ENCODE results near the gene DLL3. TPM values are rescaled to one million over a fixed set of nuclear protein-coding genes. Genes with fewer than 3 reads are reported as not detected.
A peak's percentile ranks its signal among the peaks of the same experiment; 100 is the strongest.
"Not testable (repeated sequence)": the region's sequence is repeated elsewhere in the genome, so short reads cannot be mapped to it uniquely, and the experiment has no call there.

The DLL3 gene, protein sequence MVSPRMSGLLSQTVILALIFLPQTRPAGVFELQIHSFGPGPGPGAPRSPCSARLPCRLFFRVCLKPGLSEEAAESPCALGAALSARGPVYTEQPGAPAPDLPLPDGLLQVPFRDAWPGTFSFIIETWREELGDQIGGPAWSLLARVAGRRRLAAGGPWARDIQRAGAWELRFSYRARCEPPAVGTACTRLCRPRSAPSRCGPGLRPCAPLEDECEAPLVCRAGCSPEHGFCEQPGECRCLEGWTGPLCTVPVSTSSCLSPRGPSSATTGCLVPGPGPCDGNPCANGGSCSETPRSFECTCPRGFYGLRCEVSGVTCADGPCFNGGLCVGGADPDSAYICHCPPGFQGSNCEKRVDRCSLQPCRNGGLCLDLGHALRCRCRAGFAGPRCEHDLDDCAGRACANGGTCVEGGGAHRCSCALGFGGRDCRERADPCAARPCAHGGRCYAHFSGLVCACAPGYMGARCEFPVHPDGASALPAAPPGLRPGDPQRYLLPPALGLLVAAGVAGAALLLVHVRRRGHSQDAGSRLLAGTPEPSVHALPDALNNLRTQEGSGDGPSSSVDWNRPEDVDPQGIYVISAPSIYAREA
- 0.90 TPM for polyA plus RNA-seq
- long read RNA-seq, donor 1: 0 reads
- long read RNA-seq, donor 2: 0 reads
- long read RNA-seq, donor 3: 0 reads
- long read RNA-seq, donor 4: 0 reads
- long read RNA-seq, donor 5: 0 reads
- long read RNA-seq, donor 6: 0 reads
- long read RNA-seq, donor 7: 0 reads
- long read RNA-seq, donor 8: 0 reads
- long read RNA-seq, donor 9: 0 reads
- long read RNA-seq, donor 10: 0 reads
- long read RNA-seq, donor 11: 0 reads

DNA sequence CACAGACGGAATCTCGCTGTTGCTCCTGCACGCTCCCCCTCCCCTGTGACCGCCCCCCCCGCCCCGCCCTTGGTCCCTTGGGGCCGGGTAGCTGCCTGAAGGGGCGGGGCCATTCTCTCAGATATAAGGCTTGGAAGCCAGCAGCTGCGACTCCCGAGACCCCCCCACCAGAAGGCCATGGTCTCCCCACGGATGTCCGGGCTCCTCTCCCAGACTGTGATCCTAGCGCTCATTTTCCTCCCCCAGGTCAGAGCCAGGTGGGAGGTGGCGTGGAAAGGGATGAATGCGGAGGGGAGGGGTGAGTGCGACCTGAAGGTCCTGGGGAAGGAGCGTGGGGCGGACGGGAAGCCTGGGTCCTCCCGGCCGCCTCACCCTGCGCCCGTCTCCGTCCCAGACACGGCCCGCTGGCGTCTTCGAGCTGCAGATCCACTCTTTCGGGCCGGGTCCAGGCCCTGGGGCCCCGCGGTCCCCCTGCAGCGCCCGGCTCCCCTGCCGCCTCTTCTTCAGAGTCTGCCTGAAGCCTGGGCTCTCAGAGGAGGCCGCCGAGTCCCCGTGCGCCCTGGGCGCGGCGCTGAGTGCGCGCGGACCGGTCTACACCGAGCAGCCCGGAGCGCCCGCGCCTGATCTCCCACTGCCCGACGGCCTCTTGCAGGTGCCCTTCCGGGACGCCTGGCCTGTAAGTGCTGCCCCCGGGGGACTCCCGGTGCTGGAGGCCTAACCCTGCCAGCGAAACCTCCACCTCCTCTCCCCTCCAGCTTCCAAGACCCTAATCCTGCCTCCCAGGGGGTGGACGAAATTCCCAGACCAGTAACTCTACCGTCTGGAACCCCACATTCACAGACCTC, at the start of gene DLL3:
Gene DLL3 (plus strand): TSS at position 150 of the 845 bp plus-strand sequence. CDS start 28 bp downstream, at position 178.
- peaks cover 69% of the 10 kb centered on the region for H3K27me3 ChIP-seq (ENCODE audit: control insufficient read depth, insufficient read depth, low read length)
- peak in 1 of 2 donors; percentile 35 for DNase-seq
- WGBS (ENCODE audit: insufficient coverage, low lambda C conversion rate): no CpG with 5 or more reads among the region's 60 CpGs
- H3K9me3 ChIP-seq (ENCODE audit: control insufficient read depth, low read depth, low read length): peaks cover 14% of the 10 kb centered on the region
- H3K27ac ChIP-seq (ENCODE audit: low read length): no peak within 1 kb of the TSS
- H3K36me3 ChIP-seq (ENCODE audit: control insufficient read depth, insufficient read depth, low read length): no peaks in the 10 kb centered on the region
- H3K4me3 ChIP-seq (ENCODE audit: low read length): no peak within 1 kb of the TSS
- H3K4me1 ChIP-seq (ENCODE audit: control insufficient read depth, insufficient read depth, low read length): peaks cover 7% of the 10 kb centered on the region

DNA sequence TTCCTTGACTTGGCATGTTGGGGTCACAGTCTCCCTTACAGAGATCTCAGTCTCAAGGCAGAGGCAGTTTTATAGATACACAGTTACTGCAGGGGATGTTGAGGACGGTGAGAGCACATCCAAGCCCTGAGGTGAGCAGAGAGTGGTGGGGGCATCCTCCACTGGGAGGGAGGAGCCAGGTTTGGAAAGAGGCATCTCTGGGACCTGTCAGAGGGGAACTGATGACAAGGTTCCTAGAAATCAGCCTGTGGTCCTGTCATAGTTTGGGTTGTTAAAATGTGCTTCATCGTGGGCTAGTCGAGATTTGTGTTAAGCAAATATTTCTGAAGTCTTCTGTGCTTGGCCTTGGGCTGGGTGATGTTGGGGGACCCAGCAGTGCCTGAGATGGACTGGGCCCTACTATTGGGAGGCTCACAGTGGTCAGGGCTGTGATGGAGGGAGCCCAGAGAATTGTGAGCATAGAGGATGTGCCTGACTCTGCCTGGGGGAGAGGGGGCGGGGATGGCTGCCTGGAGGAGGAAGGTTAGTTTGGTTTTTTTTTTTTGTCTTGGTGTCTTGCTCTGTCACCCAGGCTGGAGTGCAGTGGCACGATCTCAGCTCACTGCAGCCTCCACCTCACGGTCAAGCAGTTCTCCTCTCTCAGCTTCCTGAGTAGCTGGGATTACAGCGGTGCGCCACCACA, 49.5 kb upstream of the DLL3 start:
- peaks cover 31% of the 10 kb centered on the region for H3K36me3 ChIP-seq (ENCODE audit: control insufficient read depth, insufficient read depth, low read length)
- no peaks in the 10 kb centered on the region for H3K9me3 ChIP-seq (ENCODE audit: control insufficient read depth, low read depth, low read length)
- DNase-seq: no peak
- WGBS (ENCODE audit: insufficient coverage, low lambda C conversion rate): no CpG with 5 or more reads among the region's 8 CpGs
- H3K27me3 ChIP-seq (ENCODE audit: control insufficient read depth, insufficient read depth, low read length): no peaks in the 10 kb centered on the region
- H3K27ac ChIP-seq (ENCODE audit: low read length): no peak overlapping the region
- peaks cover 3% of the 10 kb centered on the region for H3K4me1 ChIP-seq (ENCODE audit: control insufficient read depth, insufficient read depth, low read length)
- no peak overlapping the region for H3K4me3 ChIP-seq (ENCODE audit: low read length)

DNA sequence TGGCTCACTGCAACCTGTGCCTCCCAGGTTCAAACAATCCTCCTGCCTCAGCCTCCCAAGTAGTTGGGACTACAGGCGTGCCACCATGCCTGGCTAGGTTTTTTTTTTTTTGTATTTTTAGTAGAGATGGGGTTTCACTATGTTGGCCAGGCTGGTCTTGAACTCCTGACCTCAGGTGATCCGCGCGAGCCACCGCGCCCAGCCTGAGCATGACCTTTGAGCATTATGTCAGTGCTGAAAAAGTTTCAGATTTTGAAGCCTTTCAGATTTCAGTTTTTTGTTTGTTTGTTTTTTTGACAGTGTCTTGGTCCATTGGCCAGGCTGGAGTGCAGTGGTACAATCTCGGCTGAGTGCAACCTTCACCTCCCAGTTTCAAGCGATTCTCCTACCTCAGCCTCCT, 47.5 kb upstream of the DLL3 start:
- not testable (repeated sequence) for H3K27ac ChIP-seq (ENCODE audit: low read length); H3K4me1 ChIP-seq (ENCODE audit: control insufficient read depth, insufficient read depth, low read length); H3K4me3 ChIP-seq (ENCODE audit: low read length); H3K27me3 ChIP-seq (ENCODE audit: control insufficient read depth, insufficient read depth, low read length); DNase-seq; H3K9me3 ChIP-seq (ENCODE audit: control insufficient read depth, low read depth, low read length)
- WGBS (ENCODE audit: insufficient coverage, low lambda C conversion rate): no CpG with 5 or more reads among the region's 8 CpGs
- peaks cover 37% of the 10 kb centered on the region for H3K36me3 ChIP-seq (ENCODE audit: control insufficient read depth, insufficient read depth, low read length)

DNA sequence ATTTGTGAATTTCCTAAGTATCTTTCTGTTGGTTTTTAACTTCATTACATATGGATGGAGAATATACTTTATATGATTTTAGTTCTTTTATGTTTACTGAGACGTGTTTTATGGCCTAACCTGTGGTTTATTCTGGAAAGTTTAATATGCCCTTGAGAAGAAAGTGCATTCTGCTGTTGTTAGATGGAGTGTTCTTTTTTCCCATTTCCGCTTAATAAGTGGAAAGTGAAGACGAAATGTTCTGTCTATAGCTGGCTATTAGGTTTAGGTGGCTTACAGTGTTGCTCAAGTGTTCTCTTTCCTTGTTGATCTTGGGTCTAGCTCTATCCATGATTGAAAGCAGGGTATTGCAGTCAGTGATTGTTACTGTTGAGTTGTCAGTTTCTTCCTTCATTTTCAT, 35.3 kb upstream of the DLL3 start:
- H3K4me3 ChIP-seq (ENCODE audit: low read length): no peak overlapping the region
- H3K9me3 ChIP-seq (ENCODE audit: control insufficient read depth, low read depth, low read length): no peaks in the 10 kb centered on the region
- no peak for DNase-seq
- no peaks in the 10 kb centered on the region for H3K4me1 ChIP-seq (ENCODE audit: control insufficient read depth, insufficient read depth, low read length)
- H3K27ac ChIP-seq (ENCODE audit: low read length): no peak overlapping the region
- peaks cover 78% of the 10 kb centered on the region for H3K36me3 ChIP-seq (ENCODE audit: control insufficient read depth, insufficient read depth, low read length)
- no CpG with 5 or more reads among the region's 3 CpGs for WGBS (ENCODE audit: insufficient coverage, low lambda C conversion rate)
- no peaks in the 10 kb centered on the region for H3K27me3 ChIP-seq (ENCODE audit: control insufficient read depth, insufficient read depth, low read length)

DNA sequence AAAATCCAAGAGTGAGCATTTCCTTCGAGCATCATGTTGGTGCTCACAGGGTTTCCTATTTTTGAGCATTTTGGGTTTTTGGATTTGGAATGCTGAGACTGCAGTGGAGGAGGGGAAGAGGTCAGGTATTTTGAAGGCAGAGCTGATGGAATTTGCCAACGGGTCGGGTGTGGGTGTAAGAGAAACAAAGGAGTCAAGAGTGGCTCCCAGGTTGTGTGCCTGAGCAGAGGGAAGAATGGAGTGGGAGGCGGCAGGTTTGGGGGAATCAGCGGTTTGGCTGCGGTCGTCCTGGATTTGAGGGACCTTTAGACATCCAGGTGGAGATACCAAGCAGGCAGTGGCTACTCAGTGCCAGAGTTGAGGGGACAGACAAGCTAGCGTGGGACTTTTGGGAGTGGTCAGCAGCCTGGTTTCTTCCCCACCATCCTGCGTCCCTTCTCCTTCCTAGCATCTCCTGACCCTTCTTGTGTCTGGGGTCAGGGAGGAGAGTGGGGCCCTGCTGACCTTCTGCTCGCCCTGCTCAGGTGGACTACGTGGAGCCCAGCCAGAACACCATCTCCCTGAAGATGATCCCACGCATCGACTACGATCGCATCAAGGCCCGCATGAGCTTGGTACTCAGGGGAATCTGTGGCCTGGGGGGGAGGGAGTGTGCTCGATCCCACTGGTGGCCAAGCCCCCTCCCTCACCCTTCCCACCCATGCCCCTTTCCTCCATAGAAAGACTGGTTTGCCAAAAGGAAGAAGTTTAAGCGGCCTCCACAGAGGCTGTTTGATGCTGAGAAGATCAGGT, 32.6 kb upstream of the DLL3 start:
- no peak for DNase-seq
- H3K27ac ChIP-seq (ENCODE audit: low read length): no peak overlapping the region
- no peak overlapping the region for H3K4me3 ChIP-seq (ENCODE audit: low read length)
- no peaks in the 10 kb centered on the region for H3K4me1 ChIP-seq (ENCODE audit: control insufficient read depth, insufficient read depth, low read length)
- 90% methylated on average over 2 of the region's 18 CpGs for WGBS (ENCODE audit: insufficient coverage, low lambda C conversion rate)
- peaks cover 78% of the 10 kb centered on the region for H3K36me3 ChIP-seq (ENCODE audit: control insufficient read depth, insufficient read depth, low read length)
- no peaks in the 10 kb centered on the region for H3K27me3 ChIP-seq (ENCODE audit: control insufficient read depth, insufficient read depth, low read length)
- H3K9me3 ChIP-seq (ENCODE audit: control insufficient read depth, low read depth, low read length): no peaks in the 10 kb centered on the region

DNA sequence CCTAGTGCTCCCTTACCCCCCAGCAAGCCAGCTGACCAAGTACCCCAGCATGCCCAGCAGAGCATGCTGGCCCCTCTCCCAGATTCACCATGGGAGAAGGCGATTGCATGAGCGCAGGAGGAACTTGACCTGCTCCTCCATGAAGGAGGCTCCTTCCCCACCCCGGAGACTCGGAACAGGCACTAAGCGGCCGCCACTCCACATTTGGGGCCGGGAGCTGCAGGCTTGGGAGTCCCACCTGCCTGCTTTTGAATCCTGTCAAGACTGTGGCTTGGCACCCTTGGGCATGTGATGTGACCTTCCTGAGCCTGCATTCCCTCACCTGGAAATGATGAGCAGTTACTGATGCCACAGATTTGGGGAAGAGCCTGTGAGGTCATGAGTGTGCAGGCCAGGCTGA, 30.8 kb upstream of the DLL3 start:
- Histone ChIP-seq H3K27ac (ENCODE audit: low read length) (no peak overlapping the region), H3K4me3 (ENCODE audit: low read length) (no peak overlapping the region), H3K9me3 (ENCODE audit: control insufficient read depth, low read depth, low read length) (no peaks in the 10 kb centered on the region), H3K36me3 (ENCODE audit: control insufficient read depth, insufficient read depth, low read length) (peaks cover 92% of the 10 kb centered on the region), H3K4me1 (ENCODE audit: control insufficient read depth, insufficient read depth, low read length) (no peaks in the 10 kb centered on the region), H3K27me3 (ENCODE audit: control insufficient read depth, insufficient read depth, low read length) (no peaks in the 10 kb centered on the region)
- no peak for DNase-seq
- WGBS (ENCODE audit: insufficient coverage, low lambda C conversion rate): no CpG with 5 or more reads among the region's 7 CpGs

DNA sequence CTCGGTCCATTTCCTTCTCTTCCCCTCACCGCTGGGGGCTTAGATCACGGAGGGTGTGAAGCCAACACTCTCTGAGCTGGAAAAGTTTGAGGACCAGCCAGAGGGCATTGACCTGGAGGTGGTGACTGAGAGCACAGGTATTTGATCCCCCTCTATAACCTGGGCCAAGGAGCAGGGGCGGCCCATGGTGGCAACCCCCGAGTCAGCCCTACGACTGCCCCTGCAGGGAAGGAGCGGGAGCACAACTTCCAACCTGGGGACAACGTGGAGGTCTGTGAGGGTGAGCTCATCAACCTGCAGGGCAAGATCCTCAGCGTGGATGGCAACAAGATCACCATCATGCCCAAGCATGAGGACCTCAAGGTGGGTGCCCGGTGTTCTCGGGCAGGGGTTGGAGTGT, 29.7 kb upstream of the DLL3 start:
- Histone ChIP-seq H3K4me1 (ENCODE audit: control insufficient read depth, insufficient read depth, low read length) (no peaks in the 10 kb centered on the region), H3K9me3 (ENCODE audit: control insufficient read depth, low read depth, low read length) (no peaks in the 10 kb centered on the region), H3K27ac (ENCODE audit: low read length) (no peak overlapping the region), H3K36me3 (ENCODE audit: control insufficient read depth, insufficient read depth, low read length) (peaks cover 98% of the 10 kb centered on the region), H3K27me3 (ENCODE audit: control insufficient read depth, insufficient read depth, low read length) (no peaks in the 10 kb centered on the region), H3K4me3 (ENCODE audit: low read length) (no peak overlapping the region)
- whole genome bisulfite sequencing (ENCODE audit: insufficient coverage, low lambda C conversion rate): no CpG with 5 or more reads among the region's 11 CpGs
- DNase-seq: no peak

DNA sequence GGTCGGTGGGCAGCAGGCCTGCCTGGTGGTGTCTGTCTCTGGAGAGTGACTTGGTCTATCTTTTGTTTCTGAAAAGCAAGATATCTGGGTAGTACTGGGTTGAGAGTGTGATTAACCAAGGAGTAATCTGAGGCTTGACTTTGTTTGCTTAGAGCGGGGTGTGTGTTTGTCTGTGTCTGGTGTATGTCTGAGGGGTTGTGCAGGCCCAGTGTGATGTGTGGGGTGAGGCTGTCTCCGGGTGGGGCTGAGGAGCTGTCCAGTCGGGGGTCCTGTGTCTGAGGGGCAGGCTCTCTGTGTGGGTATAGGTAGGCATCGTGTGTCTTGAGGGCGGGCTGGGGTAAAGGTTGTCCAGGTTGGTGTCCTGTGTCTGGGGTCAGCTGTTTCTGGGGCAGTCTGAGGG, 29.2 kb upstream of the DLL3 start:
- H3K36me3 ChIP-seq (ENCODE audit: control insufficient read depth, insufficient read depth, low read length): peaks cover 98% of the 10 kb centered on the region
- no CpG with 5 or more reads among the region's 6 CpGs for WGBS (ENCODE audit: insufficient coverage, low lambda C conversion rate)

DNA sequence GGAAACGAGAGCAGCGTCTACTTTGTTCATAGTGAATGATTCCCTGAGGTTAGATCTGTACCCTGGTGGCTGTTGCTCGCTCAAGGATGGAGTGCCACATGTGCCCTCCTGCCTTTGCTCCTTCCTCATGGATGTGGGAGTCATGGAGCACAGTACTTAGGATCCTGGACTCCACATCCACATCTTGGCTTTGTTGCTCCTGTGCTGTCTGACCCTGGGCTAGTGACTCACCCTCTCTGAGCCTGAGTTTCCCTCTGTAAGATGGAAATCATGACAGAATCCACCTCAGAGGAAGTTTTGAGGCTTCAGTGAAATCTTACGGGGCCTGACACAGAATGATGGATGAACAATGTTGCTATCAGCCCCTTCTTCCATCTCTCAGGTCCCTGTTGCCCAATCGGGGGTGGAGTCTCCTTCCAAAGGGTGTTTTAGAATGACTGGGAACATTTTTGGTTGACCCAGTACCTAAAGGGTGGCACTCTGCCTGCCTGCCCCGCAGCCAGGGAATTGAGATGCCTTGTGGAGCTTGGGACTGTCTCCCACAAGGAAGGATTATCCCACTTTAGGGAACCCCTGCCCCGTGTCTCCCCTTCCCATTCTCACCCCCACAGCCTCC, 27.9 kb upstream of the DLL3 start:
- Histone ChIP-seq H3K4me3 (ENCODE audit: low read length) (no peak overlapping the region), H3K4me1 (ENCODE audit: control insufficient read depth, insufficient read depth, low read length) (no peaks in the 10 kb centered on the region), H3K27ac (ENCODE audit: low read length) (no peak overlapping the region), H3K9me3 (ENCODE audit: control insufficient read depth, low read depth, low read length) (no peaks in the 10 kb centered on the region), H3K36me3 (ENCODE audit: control insufficient read depth, insufficient read depth, low read length) (peaks cover 95% of the 10 kb centered on the region), H3K27me3 (ENCODE audit: control insufficient read depth, insufficient read depth, low read length) (no peaks in the 10 kb centered on the region)
- no peak for DNase-seq
- no CpG with 5 or more reads among the region's 7 CpGs for WGBS (ENCODE audit: insufficient coverage, low lambda C conversion rate)

More for the DNA sequence above, 29.2 kb upstream of the DLL3 start:
- H3K9me3 ChIP-seq (ENCODE audit: control insufficient read depth, low read depth, low read length): no peaks in the 10 kb centered on the region
- H3K27me3 ChIP-seq (ENCODE audit: control insufficient read depth, insufficient read depth, low read length): no peaks in the 10 kb centered on the region
- no peaks in the 10 kb centered on the region for H3K4me1 ChIP-seq (ENCODE audit: control insufficient read depth, insufficient read depth, low read length)
- DNase-seq: no peak
- H3K27ac ChIP-seq (ENCODE audit: low read length): no peak overlapping the region
- H3K4me3 ChIP-seq (ENCODE audit: low read length): no peak overlapping the region

Measured in large intestine (tissue), 12 donors.